ENCODE results near the gene SLC35E1. TPM values are rescaled to one million over a fixed set of nuclear protein-coding genes. Genes with fewer than 3 reads are reported as not detected.

SLC35E1 gene
- 33.2 TPM for total RNA-seq

DNA sequence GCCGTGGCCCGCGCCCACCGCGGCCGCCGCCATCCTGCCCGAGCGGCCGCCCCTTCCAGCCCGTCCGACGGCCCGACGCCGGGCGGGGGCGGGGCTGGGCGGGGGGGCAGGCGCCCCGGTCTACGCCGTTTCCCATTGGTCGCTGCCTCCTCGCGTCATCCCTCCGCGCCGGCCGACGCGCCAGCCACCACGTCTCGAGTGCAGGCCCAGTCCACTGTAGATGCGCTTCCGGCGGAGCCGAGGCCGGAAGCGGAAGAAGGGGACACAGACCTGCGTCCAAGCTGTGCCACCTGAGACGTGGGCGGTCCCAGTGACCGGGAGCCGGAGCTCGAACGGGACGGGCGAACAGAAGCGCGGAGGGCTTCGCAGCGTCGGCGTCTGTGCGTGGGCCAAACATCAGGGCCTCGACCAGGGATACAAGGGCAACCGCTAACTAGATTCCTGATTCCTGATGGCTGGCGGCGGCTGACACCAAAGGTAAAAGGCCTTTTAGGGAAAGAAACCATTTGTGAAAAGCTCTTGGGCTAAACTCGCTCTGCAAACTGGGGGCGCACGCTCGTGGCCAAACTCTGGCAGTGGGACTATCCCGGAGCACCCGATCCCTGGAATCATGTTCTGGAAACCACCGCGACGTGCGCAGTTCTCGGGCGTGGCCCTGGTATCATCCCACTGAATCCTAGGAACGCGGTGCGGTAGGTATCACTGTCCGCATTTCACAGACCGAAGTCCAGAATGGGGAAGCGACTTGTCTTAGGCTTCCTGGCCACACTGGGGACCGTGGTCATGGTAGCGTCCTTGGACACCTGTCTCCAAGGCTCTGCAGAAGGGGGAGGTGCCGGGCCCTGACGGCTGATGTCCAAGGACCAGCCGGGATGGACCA is at the start of gene SLC35E1:
Gene SLC35E1, minus strand, starts transcription at position 84 of the 880 bp plus-strand sequence. Its CDS starts 51 bp downstream, at position 33.
- DNase-seq (ENCODE audit: low spot score) (peak; percentile 96), ATAC-seq (peak; percentile 99)
- intact Hi-C loops (cut with DNase I): loop anchor here (2.0 kb wide), 1 partner anchor 54 kb away; no protein-coding TSS in a partner anchor

GRCh38 chr19:16621165-16621800 is 49.1 kb upstream of the SLC35E1 start:
- no peak for DNase-seq (ENCODE audit: low spot score)
- ATAC-seq: peak; percentile 12
- intact Hi-C loops (cut with DNase I): no loop called here

DNA sequence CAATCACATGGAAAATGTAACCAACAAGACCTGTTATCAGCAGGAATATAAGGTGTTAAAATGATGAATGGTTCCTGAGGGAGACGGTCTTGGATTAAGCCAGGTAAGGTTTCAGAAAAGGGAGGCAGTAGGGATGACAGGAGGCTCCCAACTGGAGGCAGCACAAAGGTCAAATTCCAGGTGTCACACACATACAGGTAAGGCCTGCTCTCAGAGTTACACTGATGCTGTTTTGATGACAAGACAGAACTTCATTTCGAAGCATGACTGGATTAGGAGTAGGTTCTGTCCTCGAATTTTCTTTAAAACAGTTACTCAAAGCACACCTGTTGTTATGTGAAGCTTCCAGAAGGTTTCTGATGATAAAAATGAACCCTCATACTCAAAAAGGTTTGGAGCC is 48.4 kb upstream of the SLC35E1 start:
- intact Hi-C loops (cut with DNase I): no loop called here

GRCh38 chr19:16620018-16620417 is 47.8 kb upstream of the SLC35E1 start:
- DNase-seq (ENCODE audit: low spot score) (no peak), ATAC-seq (peak; percentile 33)
- intact Hi-C loops (cut with DNase I): no loop called here

More for the DNA sequence above, 48.4 kb upstream of the SLC35E1 start:
- DNase-seq (ENCODE audit: low spot score) (no peak), ATAC-seq (no peak)

DNA sequence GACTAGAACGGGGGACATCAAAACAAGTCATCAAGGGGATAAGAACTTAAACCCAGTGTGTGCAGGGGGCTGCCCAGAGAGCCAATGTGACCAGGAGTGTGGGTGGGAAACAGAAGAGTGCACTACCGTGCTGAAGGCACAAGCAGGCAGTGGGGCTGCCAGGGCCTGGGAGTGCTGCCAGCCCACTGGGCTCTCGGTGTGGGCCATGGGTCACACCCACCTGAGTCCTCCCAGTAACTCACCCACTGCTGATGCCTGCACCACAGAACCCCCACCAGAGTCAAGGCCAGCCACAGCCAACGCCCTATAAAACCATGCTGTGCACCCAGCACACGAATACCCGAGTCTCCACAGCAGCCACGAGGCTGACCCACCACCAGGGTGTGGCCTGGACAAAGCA is 47.2 kb upstream of the SLC35E1 start:
- ATAC-seq (peak; percentile 40), DNase-seq (ENCODE audit: low spot score) (no peak)
- intact Hi-C loops (cut with DNase I): no loop called here

DNA sequence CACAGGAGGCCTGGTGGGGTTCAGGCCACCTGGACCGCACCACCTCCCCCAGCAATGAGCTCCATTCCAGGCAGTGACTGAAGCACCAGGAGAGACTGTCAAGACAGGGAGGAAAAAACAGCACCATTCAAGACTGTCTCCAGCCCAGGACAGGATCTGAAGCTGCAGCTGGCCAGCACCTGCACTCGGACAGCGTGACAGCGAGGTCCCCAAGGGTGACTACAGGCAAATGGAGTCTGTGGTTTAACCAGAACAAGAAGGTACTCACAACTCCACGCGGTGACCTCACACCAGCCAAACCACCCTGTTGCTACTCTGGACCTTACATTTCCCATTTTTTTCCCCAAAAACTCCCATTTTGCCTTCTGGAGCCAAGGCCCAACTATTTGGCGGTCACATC is 46.0 kb upstream of the SLC35E1 start:
- ATAC-seq (no peak), DNase-seq (ENCODE audit: low spot score) (no peak)
- intact Hi-C loops (cut with DNase I): no loop called here

DNA sequence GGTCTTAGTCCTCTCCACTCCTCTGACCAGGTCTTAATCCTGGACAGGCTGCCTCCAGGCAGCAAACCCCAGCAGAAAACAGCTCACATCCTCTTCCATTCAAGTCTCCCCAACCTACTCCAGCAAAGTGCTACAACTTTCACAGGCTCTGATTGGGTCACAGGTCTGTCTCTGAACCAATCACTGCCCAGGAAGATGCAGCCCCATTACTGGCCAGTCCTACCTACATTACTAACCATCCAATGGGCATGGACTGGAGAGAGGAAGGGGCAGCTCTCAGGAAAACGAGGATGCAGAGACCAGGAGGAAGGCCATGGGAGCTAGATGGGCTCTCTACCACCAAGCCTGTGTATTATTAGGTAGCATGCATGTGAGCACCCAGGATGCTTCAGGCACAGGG is 43.6 kb upstream of the SLC35E1 start:
- no peak for ATAC-seq
- no peak for DNase-seq (ENCODE audit: low spot score)
- intact Hi-C loops (cut with DNase I): loop anchor here (2.0 kb wide), 1 partner anchor 23 kb away; no protein-coding TSS in a partner anchor

- intact Hi-C loops (cut with DNase I): loop anchor here (2.0 kb wide), 1 partner anchor 24 kb away; no protein-coding TSS in a partner anchor
- no peak for DNase-seq (ENCODE audit: low spot score)
- ATAC-seq: no peak
Observed at GRCh38 chr19:16614941-16615340, 42.7 kb upstream of the SLC35E1 start.

- ATAC-seq (no peak), DNase-seq (ENCODE audit: low spot score) (no peak)
- intact Hi-C loops (cut with DNase I): loop anchor here (2.0 kb wide), 1 partner anchor 25 kb away; no protein-coding TSS in a partner anchor
Observed at GRCh38 chr19:16613841-16614240, 41.6 kb upstream of the SLC35E1 start.

DNA sequence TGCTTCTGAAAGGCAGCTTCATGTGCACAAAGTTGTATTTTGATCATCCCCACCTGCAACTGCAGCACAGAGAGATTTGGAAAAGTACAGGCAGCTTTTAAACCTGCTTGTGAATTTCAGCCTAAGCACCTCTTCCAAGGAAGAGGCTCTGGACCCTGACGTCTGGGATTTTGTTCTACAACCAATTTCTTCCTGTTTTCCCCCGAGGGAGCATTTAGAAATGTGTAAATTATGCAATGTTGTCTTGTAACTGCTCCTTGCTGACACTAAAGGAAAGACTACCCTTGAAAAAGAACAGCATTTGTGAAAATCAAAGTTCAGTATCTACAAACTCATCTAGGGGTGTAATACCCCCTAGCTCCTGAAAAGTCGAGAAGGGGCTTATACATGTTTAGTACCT is 40.4 kb upstream of the SLC35E1 start:
- ATAC-seq: no peak
- DNase-seq (ENCODE audit: low spot score): no peak
- intact Hi-C loops (cut with DNase I): no loop called here

- intact Hi-C loops (cut with DNase I): no loop called here
- DNase-seq (ENCODE audit: low spot score) (no peak), ATAC-seq (no peak)
Observed at GRCh38 chr19:16611121-16611520, 38.9 kb upstream of the SLC35E1 start.

- DNase-seq (ENCODE audit: low spot score): no peak
- intact Hi-C loops (cut with DNase I): no loop called here
- no peak for ATAC-seq
Observed at GRCh38 chr19:16609511-16610200, 37.4 kb upstream of the SLC35E1 start.

- no peak for DNase-seq (ENCODE audit: low spot score)
- intact Hi-C loops (cut with DNase I): no loop called here
- ATAC-seq: peak; percentile 93
Observed at GRCh38 chr19:16608290-16608739, 36.1 kb upstream of the SLC35E1 start.

DNA sequence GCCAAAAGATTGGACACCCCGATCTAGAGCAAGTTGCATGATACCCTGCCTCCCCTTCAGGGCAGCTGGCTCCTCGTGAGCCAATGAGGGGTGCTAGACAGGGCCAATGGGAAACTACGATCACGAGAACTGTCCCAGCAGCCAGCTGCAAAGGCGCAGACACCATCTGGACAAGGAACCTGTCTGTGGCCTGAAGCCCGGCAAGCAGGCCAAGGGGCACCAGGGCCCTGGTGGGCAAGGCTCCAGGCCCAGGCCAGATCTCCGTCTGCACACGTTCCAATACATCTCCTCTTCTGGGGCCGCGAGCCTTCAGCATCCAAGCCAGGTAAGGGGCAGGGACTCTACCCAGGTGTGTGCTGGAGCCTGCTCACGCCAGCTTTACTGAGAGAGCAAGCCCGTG is 35.6 kb upstream of the SLC35E1 start:
- peak; percentile 4 for ATAC-seq
- no peak for DNase-seq (ENCODE audit: low spot score)
- intact Hi-C loops (cut with DNase I): no loop called here

DNA sequence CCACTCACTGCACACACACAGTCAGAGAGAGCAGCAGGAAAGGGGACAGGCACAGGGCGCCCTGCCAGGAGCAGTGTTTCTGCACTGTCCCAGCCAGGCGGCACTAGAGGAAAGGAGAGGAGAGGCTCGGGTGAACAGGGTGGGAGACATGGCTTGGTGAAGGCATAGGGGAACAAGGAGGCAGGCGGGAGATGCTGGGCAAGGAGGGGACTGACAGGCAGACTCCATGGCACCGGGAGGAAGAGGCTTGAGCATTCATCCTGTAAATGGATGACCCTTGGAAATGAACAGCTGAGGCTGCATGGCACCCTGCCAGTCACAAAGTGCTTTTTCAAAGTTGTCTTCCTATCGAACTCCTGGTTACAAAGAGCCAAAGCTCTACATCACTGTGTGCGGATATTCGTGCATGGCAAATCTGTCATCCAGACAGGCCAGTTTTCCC is 33.4 kb upstream of the SLC35E1 start:
- DNase-seq (ENCODE audit: low spot score): no peak
- intact Hi-C loops (cut with DNase I): no loop called here
- ATAC-seq: peak; percentile 6

- intact Hi-C loops (cut with DNase I): no loop called here
- DNase-seq (ENCODE audit: low spot score) (no peak), ATAC-seq (no peak)
Observed at GRCh38 chr19:16605115-16605514, 32.9 kb upstream of the SLC35E1 start.

DNA sequence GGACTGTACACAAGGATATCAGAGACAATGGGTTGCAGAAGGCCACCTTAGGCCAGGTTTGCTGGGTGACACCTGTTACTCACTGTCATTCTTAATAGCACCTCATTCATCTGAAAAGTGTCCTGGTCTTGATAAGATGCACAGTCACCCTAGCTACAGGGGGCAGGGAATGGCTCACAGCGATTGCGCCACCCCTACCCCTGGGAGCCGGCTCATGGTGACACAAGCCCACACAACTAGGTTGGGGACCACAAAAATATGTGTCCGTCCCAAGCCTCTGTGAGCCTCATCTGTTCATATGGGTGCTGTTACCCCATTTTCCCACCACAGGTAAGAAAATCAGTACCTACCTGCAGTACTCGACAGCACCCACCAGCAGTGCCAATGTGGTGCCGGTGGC is 32.4 kb upstream of the SLC35E1 start:
- DNase-seq (ENCODE audit: low spot score) (no peak), ATAC-seq (no peak)
- intact Hi-C loops (cut with DNase I): no loop called here

DNA sequence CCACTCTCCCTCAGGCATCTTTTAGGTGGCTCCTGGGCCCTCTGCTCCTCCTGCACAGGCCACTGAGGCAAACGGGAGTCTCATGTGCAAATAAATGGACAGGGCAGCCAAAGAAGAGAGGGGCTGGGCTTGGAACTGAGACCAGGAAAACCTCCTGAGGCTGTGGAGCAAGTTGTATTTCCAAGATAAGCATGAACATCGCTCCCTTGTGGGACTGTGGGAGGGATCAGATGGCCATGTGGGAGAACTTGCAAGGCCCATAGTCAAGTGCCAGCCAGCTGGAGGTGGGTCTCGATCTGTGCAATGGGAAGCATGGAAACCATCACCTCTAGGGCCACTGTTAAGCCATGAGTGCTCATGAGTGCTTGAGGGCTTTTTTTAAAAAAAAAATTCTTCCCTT is 30.9 kb upstream of the SLC35E1 start:
- intact Hi-C loops (cut with DNase I): no loop called here
- DNase-seq (ENCODE audit: low spot score) (no peak), ATAC-seq (no peak)

GRCh38 chr19:16601378-16602052 is 29.3 kb upstream of the SLC35E1 start:
- DNase-seq (ENCODE audit: low spot score) (no peak), ATAC-seq (no peak)
- intact Hi-C loops (cut with DNase I): no loop called here

Measured in sciatic nerve (tissue), 2 donors.